Activated naive CD4-positive, alpha-beta T cell treated with anti-CD3 and anti-CD28 coated beads, Interleukin-2, amount 50 U/mL, for 72 hours (primary cell): Measurements from ENCODE around the gene ATP5F1D. TPM values are rescaled to one million over a fixed set of nuclear protein-coding genes. Genes with fewer than 3 reads are reported as not detected.

Experiments used
- ATAC-seq, 2 donors: fragments of 150-1000 bp; cut with Tn5 transposase; 2 replicates each; pipeline ENCODE4 v1.10.0; 2021; ENCODE audit warnings: mild to moderate bottlenecking in 2 of 2, moderate library complexity in 2 of 2
- DNase-seq, 2 donors: peaks; one replicate each; pipeline ENCODE4 v3.0.0; 2021 to 2022; ENCODE audit warnings: low spot score in 2 of 2
- H3K27ac Mint-ChIP-seq, 2 donors: one replicate each; pipeline ENCODE4 v1.8.0; 2022; ENCODE audit warnings: mild to moderate bottlenecking in 2 of 2, mixed read lengths in 2 of 2
- H3K36me3 Mint-ChIP-seq, 2 donors: one replicate each; pipeline ENCODE4 v1.8.0; 2022; ENCODE audit warnings: mixed read lengths in 2 of 2
- H3K9me3 Mint-ChIP-seq, 2 donors: one replicate each; pipeline ENCODE4 v1.8.0; 2022; ENCODE audit warnings: mixed read lengths in 2 of 2
- total RNA-seq, 2 donors: library from RNA; stranded (reverse); gene quantifications; one replicate each; pipeline ENCODE4 v1.2.3, GENCODE V29; 2022

The ATP5F1D gene
- total RNA-seq, 2 donors from 2014 or later: 114 to 201 TPM

- Mint-ChIP-seq H3K36me3 (no peaks in the 10 kb centered on the region), H3K9me3 (no peaks in the 10 kb centered on the region), H3K27ac (no peak overlapping the region)
- no peak for ATAC-seq
- no peak for DNase-seq
These were observed 13.2 kb upstream of the ATP5F1D start for GRCh38 chr19:1228161-1228957.

GRCh38 chr19:1229056-1229923 is 12.3 kb upstream of the ATP5F1D start:
- Mint-ChIP-seq H3K27ac (no peak overlapping the region), H3K9me3 (no peaks in the 10 kb centered on the region), H3K36me3 (no peaks in the 10 kb centered on the region)
- ATAC-seq (no peak), DNase-seq (no peak)

GRCh38 chr19:1229924-1230782 is 11.4 kb upstream of the ATP5F1D start:
- DNase-seq (no peak), ATAC-seq (no peak)
- no peaks in the 10 kb centered on the region for H3K9me3 Mint-ChIP-seq
- H3K27ac Mint-ChIP-seq: no peak overlapping the region
- no peaks in the 10 kb centered on the region for H3K36me3 Mint-ChIP-seq

- Mint-ChIP-seq H3K36me3 (no peaks in the 10 kb centered on the region), H3K27ac (no peak overlapping the region), H3K9me3 (no peaks in the 10 kb centered on the region)
- ATAC-seq: peak in 1 of 2 donors; percentile 17
- DNase-seq: no peak
These were observed 10.6 kb upstream of the ATP5F1D start for GRCh38 chr19:1230783-1231489.

GRCh38 chr19:1231729-1232637 is 9.6 kb upstream of the ATP5F1D start:
- no peaks in the 10 kb centered on the region for H3K36me3 Mint-ChIP-seq
- peak in 1 of 2 donors; percentile 19 for ATAC-seq
- DNase-seq: no peak
- H3K27ac Mint-ChIP-seq: no peak overlapping the region
- H3K9me3 Mint-ChIP-seq: no peaks in the 10 kb centered on the region

GRCh38 chr19:1232652-1233072 is 8.9 kb upstream of the ATP5F1D start:
- Mint-ChIP-seq H3K36me3 (no peaks in the 10 kb centered on the region), H3K9me3 (no peaks in the 10 kb centered on the region), H3K27ac (no peak overlapping the region)
- ATAC-seq (no peak), DNase-seq (no peak)

GRCh38 chr19:1233115-1233667 is 8.4 kb upstream of the ATP5F1D start:
- no peak for DNase-seq
- Mint-ChIP-seq H3K36me3 (no peaks in the 10 kb centered on the region), H3K9me3 (no peaks in the 10 kb centered on the region), H3K27ac (no peak overlapping the region)
- ATAC-seq: no peak

GRCh38 chr19:1234051-1234954 is 7.2 kb upstream of the ATP5F1D start:
- H3K27ac Mint-ChIP-seq: no peak overlapping the region

GRCh38 chr19:1234955-1235380 is 6.6 kb upstream of the ATP5F1D start:
- H3K9me3 Mint-ChIP-seq: no peaks in the 10 kb centered on the region
- no peak overlapping the region for H3K27ac Mint-ChIP-seq
- no peaks in the 10 kb centered on the region for H3K36me3 Mint-ChIP-seq
- ATAC-seq: no peak
- DNase-seq: no peak

More at GRCh38 chr19:1234051-1234954, 7.2 kb upstream of the ATP5F1D start:
- ATAC-seq (no peak), DNase-seq (no peak)
- Mint-ChIP-seq H3K9me3 (no peaks in the 10 kb centered on the region), H3K36me3 (no peaks in the 10 kb centered on the region)

- no peaks in the 10 kb centered on the region for H3K9me3 Mint-ChIP-seq
- DNase-seq (no peak), ATAC-seq (no peak)
- no peaks in the 10 kb centered on the region for H3K36me3 Mint-ChIP-seq
- H3K27ac Mint-ChIP-seq: no peak overlapping the region
These were observed 5.7 kb upstream of the ATP5F1D start for GRCh38 chr19:1235625-1236538.

- ATAC-seq: no peak
- peaks cover 0 to 5% of the 10 kb centered on the region in 2 donors for H3K36me3 Mint-ChIP-seq
- H3K27ac Mint-ChIP-seq: no peak overlapping the region
- H3K9me3 Mint-ChIP-seq: no peaks in the 10 kb centered on the region
- DNase-seq: no peak
These were observed 5.0 kb upstream of the ATP5F1D start for GRCh38 chr19:1236576-1236975.

- H3K27ac Mint-ChIP-seq: no peak overlapping the region
- ATAC-seq: no peak
- no peaks in the 10 kb centered on the region for H3K9me3 Mint-ChIP-seq
These were observed 4.4 kb upstream of the ATP5F1D start for GRCh38 chr19:1237027-1237659.

More at GRCh38 chr19:1237027-1237659, 4.4 kb upstream of the ATP5F1D start:
- H3K36me3 Mint-ChIP-seq: peaks cover 0 to 7% of the 10 kb centered on the region in 2 donors
- no peak for DNase-seq
